ENCODE data around the gene ITPKA.

Gene ITPKA

DNA sequence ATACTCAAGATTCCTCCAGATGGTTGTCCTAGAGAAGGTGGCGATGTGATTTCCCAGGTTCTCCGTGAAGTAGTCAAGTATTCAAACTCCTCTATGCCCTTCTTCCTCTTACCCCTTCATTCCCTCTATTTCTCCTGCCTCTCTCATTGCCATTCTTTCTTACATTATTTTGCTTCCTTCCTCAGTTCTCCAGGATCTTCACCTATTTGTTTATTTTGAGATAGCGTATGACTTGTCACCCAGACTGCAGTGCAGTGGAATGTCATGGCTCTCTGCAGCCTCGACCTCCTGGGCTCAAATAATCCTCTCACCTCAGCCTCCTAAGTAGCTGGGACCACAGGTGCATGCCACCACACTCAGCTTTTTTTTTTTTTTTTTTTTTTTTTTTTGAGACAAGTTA lies 1.8 kb upstream of the ITPKA start:
- no peak for DNase-seq

DNA sequence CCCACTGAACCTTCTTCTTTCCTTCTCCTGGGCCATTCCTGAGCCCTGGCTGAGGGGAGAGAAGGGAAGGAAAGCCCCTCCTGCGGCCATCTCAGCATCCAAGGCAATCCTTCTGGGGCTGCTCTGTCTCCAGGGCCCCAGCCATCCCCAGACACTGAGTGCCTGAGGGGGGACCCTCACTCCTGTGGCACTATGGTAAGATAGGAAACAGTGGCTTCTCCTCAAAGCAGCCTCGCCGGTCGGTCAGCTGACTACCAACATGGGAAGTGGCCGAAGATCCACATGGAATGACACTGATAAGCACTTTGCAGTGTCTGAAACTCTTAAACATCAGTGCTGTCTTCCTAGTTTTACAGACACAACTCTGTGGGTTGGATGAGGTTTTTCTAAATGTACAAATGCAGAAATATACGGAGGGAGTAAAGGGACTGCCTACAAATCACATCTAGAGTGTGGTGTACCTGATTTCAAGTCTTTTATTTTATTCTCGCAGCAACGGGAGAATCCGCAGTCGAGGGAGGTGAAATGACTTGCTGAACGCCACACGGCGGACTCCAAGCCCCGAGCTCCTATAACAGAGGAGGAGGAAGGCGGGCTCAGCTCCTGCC lies 973 bp upstream of the ITPKA start:
- no peak for DNase-seq

DNA sequence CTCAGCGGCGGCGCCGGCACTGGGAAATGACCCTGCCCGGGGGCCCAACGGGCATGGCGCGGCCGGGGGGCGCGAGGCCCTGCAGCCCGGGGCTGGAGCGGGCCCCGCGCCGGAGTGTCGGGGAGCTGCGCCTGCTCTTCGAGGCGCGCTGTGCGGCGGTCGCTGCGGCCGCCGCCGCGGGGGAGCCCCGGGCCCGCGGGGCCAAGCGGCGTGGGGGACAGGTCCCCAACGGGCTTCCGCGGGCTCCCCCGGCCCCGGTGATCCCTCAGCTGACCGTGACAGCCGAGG lies 172 bp downstream of the ITPKA start:
- DNase-seq, result no peak

DNA sequence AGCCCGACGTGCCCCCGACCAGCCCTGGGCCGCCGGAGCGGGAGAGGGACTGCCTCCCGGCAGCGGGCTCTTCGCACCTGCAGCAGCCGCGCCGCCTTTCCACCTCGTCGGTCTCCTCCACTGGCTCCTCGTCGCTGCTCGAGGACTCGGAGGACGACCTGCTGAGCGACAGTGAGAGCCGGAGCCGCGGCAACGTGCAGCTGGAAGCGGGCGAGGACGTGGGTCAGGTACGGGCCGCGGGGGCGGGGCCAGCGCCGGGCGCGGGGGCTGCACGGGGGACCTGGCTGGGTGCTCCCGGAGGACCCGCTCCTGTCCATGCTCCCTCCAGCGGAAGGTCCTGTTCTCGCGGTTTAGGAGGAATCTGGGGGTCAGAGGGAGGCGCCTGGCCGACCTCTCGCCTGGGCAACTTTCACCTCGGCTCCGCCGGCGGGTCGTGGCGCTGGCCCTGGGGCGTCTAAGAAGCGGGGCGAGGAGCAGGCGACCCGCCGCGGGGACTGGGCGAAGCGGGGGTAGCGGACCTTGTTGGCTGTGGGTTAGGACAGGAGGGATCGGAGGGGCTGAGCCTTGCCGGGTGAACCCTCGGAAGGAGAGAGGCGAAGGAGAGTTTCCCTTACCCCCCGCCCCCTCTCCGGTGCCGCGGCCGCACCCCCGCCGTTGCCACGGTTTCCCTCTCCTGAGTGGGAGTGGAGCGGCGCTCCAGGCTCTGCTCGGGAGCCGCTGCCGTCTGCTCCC lies 682 bp downstream of the ITPKA start:
- DNase-seq, result peak; percentile 79

DNA sequence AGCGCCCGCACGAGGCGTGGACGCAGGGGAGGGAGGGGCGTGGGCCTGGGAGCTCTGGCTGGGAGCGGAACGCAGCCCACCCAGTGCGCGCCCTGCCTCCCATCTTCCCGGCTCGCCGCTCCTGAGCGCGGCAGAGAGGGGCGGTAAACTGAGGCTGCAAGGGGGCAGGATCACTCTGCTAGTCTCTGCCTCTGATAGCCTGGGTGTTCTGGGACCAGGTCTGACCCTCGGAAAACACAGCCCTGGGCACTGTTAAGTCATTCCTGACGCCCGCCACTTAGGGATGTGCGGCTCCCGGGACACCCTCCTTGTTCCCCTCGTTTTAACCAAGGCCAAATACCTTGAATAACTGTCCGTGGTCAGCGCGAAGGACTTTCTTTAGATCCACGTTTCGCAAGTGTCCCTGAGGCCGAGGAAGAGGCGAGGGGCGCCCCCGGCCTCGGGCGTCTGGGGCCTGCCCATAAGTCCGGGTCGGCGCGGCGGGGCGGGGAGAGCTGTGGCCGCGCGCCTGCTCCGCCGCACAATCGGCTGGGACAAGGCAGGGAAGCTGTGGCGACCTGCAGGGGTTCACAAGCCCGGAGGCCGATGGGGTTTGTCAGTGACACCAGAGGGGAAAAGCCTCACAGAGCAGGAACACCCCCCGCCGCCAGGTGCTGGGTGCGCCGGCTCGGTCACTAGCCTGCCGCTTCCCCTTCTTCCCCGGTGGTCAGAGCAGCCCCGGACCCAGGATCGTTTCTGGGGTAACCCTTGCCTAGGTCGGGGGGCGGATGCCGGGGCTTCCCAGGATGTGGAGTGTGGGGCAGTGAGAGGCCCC lies 1.5 kb downstream of the ITPKA start:
- DNase-seq, result peak; percentile 71

DNA sequence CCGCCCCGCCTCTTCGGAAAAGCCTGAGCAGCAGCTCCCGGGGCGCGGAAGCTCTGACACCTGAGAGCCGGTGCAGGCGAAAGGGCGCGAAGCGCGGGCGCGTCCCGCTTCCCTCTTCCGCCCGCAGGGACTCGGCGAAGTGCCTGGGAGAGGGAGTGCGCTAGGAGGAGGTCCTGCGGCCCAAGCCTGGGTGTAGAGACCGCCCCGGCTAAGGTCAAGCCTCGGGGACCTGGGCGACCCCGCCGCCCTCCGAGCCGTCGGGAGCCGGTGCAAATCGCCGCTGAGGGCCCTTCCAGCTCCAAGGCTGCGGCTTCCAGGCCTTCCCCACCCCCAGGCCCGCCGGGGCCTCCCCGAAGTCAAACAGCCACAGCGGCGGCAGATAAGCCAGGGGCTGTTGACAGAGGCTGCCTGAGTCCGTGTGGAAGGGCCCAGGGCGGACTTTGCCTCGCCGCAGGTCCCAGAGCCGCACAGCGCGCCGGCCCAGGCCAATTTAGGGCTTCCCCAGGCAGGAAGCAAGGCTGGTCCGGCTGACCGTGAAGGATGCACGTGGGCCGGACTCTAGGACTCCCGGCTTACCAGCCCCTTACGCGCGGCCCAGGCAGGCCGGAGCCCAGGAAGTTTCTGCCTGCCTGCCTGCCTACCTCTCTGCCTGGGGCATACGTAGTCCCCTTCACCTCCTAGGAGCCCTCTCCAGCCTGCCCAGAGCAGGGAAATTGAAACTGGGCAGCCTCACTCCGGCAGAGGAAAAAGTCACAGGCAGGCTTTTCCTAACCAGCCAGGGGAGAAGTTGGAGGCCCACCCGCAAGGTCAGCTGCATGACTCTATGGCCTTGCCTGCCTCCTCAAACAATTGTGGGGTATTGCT lies 2.3 kb downstream of the ITPKA start:
- DNase-seq, result no peak

DNA sequence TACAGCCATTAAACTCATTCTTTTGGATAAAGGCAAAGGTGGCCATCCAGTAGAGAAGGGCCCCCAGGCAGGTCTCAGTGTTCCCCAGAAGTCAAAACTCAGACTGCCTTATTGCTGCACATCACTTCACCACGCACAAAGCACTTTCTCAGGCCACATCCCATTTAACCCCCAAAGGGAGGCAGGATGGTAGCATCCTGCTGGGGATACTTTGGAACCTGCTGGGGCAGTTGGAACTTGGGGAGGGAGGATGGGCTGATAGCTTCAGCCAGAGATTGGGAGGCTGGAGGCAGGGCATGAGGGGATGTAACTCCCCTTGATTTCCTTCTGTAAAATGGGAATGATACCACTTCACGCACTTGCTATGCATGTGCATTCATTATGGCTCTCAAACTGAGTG lies 5.0 kb downstream of the ITPKA start:
- no peak for DNase-seq

DNA sequence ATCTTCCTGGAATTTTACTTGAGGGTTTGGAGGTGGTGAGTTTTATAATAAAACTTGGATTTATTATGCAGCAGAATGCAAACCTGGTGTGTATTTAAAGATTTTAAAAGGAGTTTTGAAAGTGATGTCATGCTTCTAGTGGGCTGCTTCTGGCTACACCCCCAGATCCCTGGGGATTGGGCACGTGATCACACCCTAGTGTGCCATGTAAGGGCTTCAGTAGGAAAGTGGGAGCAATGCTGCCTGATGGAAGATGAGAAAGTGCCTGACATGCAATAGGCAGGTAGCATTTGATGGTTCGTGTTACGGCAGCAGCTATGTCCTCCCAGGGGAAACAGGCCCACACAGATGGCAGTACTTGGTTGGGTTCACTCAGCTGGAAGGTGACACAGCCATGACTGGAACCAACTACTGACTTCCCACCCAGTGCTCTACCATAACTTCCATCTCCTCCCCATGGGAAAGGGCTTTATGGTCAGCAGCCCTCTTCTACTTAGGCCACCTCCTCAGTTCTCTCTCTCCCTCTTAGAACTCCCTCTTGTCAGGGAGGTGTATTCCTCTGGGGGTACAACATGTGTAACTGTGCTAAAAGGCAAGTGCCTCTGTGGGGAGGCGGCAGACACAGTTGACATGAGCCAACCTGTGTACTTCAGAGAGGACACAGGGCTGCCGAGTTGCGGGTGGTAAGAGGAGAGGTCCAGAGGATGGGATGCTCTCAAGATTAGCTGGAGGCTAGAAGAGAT lies 5.6 kb downstream of the ITPKA start:
- no peak for DNase-seq

DNA sequence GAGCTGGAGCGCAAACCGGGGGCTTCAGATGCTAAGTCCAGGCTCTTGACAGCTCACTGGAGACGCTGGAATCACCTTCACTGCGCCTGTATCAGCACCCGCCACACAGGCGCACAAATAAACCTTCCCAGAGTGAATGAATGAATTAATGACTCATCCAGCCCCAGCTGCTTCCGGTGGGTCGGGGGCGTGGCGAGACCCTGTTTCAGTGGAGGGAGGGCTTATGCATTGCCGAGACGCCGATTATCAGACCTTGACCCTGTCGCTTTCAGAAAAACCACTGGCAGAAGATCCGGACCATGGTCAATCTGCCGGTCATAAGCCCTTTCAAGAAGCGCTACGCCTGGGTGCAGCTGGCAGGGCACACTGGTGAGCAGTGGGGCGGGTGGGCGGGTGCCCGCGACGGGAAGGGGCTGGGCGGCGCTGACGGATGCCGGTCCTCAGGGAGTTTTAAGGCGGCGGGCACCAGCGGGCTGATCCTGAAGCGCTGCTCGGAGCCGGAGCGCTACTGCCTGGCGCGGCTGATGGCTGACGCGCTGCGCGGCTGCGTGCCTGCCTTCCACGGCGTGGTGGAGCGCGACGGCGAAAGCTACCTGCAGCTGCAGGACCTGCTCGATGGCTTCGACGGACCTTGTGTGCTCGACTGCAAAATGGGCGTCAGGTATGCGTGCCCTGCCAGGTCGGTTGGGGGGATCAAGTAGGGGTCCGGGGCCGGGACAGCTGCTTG lies 7.7 kb downstream of the ITPKA start:
- peak; percentile 72 for DNase-seq

DNA sequence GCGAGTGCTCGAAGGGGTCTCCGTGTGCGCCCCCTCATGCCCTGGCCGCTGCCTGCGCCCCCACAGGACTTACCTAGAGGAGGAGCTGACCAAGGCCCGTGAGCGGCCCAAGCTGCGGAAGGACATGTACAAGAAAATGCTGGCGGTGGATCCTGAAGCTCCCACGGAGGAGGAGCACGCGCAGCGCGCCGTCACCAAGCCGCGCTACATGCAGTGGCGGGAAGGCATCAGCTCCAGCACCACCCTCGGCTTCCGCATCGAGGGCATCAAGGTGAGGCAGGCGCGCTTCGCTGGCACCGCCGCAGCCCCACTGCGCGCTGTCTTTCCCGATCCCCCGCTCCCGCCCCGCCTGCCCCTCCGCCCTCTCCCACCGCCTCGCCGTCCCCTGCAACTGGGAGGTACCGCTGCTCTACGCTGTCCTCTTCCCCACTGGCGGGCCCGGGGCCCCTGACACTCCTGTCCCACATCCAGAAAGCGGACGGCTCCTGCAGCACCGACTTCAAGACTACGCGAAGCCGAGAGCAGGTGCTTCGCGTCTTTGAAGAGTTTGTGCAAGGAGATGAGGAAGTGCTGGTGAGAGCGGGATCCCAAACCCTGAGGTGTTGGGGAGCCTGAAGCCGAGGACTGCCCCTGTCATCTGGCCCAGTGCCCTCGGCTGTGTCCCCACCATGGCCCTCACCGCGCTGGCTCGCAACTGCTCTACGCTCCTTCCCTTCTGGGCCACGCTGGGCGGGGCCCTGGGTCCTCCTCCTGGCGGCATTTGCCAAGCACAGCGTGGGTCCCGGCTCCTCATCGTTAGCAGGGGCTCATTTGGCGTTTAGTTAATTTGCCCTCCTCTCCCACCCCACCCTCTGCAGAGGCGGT lies 8.5 kb downstream of the ITPKA start:
- peak; percentile 65 for DNase-seq

DNA sequence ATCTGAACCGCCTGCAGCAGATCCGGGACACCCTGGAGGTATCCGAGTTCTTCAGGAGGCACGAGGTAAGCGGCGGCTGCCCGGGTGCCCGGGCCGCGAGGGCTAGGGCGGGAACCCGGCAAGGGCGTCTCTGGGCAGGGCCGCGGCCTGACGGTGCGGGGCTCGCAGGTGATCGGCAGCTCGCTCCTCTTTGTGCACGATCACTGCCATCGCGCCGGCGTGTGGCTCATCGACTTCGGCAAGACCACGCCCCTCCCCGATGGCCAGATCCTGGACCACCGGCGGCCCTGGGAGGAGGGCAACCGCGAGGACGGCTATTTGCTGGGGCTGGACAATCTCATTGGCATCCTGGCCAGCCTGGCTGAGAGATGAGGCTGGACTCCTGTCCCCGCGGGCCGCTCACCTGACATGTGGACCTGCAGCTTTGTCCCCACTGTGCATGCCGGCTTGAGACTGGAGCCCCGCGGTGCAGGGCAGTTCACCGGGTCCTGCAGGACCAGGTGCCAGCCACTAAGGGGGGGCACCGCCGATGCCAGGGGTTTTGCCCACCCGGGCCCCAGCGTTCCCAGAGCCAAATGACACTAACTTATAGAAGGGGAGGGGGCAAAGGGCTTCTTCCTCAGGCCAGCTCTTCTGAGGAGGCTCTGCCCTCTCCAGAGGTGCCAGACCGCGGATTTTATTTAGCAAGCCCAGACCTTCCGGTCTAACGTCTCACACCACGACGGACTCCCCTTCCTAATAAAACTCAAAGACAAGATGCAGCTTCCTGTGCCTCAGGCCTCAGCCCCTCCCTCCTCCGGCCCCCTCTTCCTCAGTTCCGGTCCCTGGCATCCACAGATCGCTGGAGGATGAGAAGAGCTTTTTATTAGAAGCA lies 9.4 kb downstream of the ITPKA start:
- no peak for DNase-seq

DNA sequence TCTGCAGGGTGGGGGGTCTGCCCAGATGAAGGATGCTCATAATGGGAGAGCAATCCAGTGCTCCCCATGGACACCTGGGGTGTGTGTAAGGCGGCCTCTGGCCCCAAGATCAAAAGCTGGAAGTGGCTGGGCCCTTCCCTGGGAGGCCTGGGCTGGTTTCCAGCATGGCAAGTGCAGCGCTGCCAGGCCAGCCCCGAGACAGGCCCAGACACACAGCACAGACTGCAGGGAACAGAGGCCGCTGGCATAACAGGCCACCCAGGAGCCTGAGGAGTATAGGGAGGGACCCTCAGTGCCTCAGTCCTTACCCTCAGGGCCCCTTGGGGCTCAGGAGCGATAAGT lies 10.0 kb downstream of the ITPKA start:
- DNase-seq, result no peak

DNA sequence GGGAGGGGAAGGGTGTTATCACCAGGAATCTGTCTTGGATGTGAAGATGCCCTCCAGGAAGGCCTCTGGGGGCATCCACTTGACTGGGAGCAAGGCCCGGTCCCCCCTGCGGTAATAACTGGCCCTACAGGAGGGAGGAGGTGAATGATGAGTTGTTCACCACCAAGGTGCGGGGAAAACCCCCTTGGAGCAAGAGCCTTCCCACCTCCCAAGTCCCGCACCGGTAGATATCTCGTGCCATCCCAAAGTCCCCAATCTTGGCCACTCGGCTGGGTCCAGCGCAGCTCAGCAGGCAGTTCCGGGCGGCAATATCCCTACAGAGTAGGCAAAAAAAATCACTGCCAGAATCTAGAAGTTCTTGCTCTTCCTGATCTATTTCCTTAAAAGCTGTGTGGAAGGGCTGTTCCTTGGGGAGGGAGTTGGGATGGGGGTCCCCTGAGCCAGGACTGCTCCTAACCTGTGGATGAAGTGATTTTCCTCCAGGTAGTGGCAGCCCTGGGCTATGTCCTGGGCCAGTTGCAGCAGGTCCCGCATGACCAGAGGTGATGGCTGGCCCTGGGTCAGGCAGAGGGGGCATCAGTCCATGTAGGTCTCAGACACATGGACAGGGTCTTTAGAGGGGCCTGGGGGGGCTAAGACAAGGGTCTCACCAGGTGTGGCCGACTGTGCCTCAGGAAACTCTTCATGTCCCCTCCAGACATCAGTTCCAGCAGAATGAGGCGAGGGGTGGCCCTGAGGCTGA lies 11.2 kb downstream of the ITPKA start:
- no peak for DNase-seq

DNA sequence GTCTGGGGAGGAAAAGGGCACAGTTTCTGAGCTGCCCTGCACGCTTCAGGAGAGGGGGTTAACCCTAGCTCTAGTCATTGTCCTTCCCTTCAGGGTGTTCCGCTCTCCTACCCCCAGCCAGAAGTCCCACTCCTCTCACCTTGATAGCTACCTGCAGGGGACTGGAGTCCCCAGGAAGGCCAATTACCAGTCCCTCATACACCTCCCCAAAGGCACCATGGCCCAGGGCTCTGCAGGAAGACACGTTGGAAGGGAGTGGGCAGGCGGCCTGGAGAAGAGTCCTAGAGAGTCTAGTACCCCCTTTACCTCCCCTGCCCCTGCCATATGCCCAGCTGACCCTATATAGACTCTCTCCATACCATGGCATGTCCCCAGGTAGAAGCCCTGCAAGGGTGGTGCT lies 12.1 kb downstream of the ITPKA start:
- DNase-seq, result no peak

DNA sequence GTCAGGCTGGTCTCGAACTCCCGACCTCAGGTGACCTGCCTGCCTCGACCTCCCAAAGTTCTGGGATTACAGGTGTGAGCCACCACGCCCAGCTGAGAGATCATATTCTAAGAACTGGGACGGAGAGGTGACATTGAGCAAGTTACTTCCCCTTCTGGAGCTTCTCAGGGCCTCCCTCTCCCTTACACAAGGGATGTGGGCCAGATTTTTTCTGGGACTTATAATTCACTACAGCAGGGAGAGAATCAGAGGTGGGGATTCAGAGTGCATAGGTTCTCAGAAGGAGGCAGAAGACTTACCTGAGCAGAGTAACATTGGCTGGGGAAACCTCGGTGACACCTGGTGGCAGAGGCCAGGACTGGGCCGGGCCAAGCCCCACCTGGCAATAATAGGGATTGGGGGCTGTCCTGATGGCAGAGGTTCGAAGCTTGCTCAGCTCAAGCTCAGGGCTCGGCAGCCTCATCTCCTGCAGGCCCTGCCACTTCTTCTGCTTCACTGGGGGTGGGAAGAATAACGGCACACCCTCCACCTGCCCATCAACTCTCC lies 13.2 kb downstream of the ITPKA start:
- DNase-seq, result no peak

DNA sequence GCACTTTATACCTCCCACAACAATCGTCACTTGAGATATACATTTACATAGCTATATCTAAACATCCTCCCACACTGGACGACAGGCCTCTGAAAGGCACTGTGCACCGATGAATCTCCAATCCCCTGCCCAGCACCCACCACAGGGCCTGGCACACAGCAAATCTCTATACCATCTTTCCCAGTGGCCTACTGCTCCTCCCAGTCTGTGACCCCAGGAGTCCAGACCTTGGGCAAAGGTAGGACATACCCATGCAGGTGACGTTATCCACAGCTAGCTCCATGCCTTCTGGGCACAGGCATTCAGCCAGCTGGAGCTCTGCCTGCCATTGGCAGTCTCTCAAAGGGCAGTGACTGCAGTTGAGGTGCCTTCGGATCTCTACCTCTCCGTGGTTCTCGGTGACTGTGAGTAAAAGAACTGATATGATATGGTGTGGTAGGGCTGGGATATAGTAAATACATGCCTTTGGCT lies 14.2 kb downstream of the ITPKA start:
- DNase-seq, result no peak

DNA sequence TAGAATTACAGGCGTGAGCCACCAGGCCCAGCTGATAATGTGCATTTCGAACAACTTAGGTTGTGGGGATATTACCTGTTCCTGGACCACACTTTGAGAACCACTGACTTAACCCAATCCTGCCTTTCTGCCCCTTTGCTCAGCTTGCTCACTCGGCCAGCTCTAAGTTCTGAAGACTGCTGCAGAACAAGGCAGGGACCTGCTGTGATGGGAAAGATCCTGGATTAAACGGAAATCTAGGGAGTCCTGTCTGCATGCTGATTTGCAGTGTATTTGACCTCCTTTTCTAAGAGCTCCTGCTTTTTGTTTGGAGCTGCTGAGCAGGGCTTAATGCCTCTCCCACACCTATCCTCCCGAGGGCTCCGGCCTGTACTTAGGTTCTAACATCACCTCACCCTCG lies 17.1 kb downstream of the ITPKA start:
- DNase-seq, result no peak

DNA sequence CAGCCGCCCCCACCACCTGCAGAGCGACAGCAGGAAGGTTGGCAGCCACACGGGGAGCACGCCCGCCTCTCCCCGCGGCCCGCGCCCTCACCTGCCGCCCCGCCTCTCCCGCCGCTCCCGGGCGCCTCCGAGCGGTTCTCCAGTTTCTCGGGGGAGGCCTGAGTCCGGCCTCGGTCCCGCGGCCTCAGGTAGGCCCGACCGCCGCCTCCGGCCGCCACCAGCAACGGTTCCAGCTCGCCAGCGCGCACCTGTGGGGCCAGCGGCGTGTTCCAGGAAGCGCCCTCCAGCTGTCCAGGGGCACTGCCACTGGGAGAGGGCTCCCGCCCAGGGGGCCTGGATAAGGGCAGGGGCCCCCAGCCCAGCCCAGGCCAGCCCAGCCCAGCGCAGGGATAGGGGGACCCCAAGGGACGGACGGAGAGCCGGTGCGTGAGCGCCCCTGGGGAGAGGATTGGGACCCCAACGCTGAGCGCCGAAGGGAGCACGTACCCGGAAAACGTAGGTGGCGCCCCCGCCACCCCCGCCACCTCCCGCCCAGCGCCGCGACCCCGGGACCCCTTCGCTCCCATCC lies 17.7 kb downstream of the ITPKA start:
- DNase-seq, result no peak
